ENCODE measurements around the gene PDGFRB.

GRCh38 chr5:150188146-150188842 is 32.6 kb upstream of the PDGFRB start:
- no peak for TF ChIP-seq CREBBP (IDR thresholded peaks at IDR 0.05; ENCODE audit: low read depth, low read length)
- no peak for TF ChIP-seq KAT2B (IDR thresholded peaks at IDR 0.05; ENCODE audit: low read depth, low read length)
- no peak for TF ChIP-seq CCAR2 (IDR thresholded peaks at IDR 0.05; ENCODE audit: low read depth, low read length)
- no peak for TF ChIP-seq REST (IDR thresholded peaks at IDR 0.05; ENCODE audit: borderline replicate concordance)
- TF ChIP-seq REST (CRISPR knock-in tag; IDR thresholded peaks at IDR 0.05; ENCODE audit: low read depth): no peak
- no peak for TF ChIP-seq FOXJ3 (CRISPR knock-in tag; IDR thresholded peaks at IDR 0.05)
